ENCODE measurements around the gene OCEL1.

Gene OCEL1

GRCh38 chr19:17262557-17262956, 36.5 kb downstream of the OCEL1 start:
- Histone ChIP-seq H3K36me3 (ENCODE audit: control insufficient read depth, insufficient read depth, low read length) (no peaks in the 10 kb centered on the region), H3K4me3 (ENCODE audit: low read depth, low read length) (no peak overlapping the region), H3K27ac (no peak overlapping the region), H3K79me2 (no peaks in the 10 kb centered on the region), H3K4me2 (ENCODE audit: low read length) (no peak overlapping the region), H2AFZ (no peak overlapping the region), H3K9ac (no peak overlapping the region), H3K27me3 (ENCODE audit: control insufficient read depth, insufficient read depth, low read length) (no peaks in the 10 kb centered on the region), H3K9me3 (ENCODE audit: control insufficient read depth, low read length) (no peaks in the 10 kb centered on the region), H3K4me1 (no peaks in the 10 kb centered on the region)
- no peak for TF ChIP-seq CTCF (IDR thresholded peaks at IDR 0.05)

GRCh38 chr19:17263712-17264640, 38.0 kb downstream of the OCEL1 start:
- no peak overlapping the region for H2AFZ ChIP-seq
- no peak overlapping the region for H3K9ac ChIP-seq
- H3K79me2 ChIP-seq, result no peaks in the 10 kb centered on the region
- H3K4me2 ChIP-seq (ENCODE audit: low read length), result no peak overlapping the region
- H3K27me3 ChIP-seq (ENCODE audit: control insufficient read depth, insufficient read depth, low read length), result no peaks in the 10 kb centered on the region
- no peaks in the 10 kb centered on the region for H3K9me3 ChIP-seq (ENCODE audit: control insufficient read depth, low read length)
- no peaks in the 10 kb centered on the region for H3K36me3 ChIP-seq (ENCODE audit: control insufficient read depth, insufficient read depth, low read length)
- TF ChIP-seq CTCF (IDR thresholded peaks at IDR 0.05), result no peak
- H3K4me3 ChIP-seq (ENCODE audit: low read depth, low read length), result no peak overlapping the region
- H3K4me1 ChIP-seq, result peaks cover 5% of the 10 kb centered on the region
- peak overlapping the region; percentile 49 for H3K27ac ChIP-seq

GRCh38 chr19:17264641-17264979, 38.6 kb downstream of the OCEL1 start, which contains the start of gene USHBP1:
USHBP1 (minus strand) TSS chr19:17264745; CDS start chr19:17264299, 446 bp downstream.
- H3K79me2 ChIP-seq, result no peaks in the 10 kb centered on the region
- H2AFZ ChIP-seq, result no peak within 1 kb of the TSS
- H3K27ac ChIP-seq, result peak within 1 kb of the TSS; percentile 49
- no peak within 1 kb of the TSS for H3K9ac ChIP-seq
- H3K9me3 ChIP-seq (ENCODE audit: control insufficient read depth, low read length), result no peaks in the 10 kb centered on the region
- TF ChIP-seq CTCF (IDR thresholded peaks at IDR 0.05), result no peak
- no peak within 1 kb of the TSS for H3K4me3 ChIP-seq (ENCODE audit: low read depth, low read length)
- peaks cover 5% of the 10 kb centered on the region for H3K4me1 ChIP-seq
- no peaks in the 10 kb centered on the region for H3K27me3 ChIP-seq (ENCODE audit: control insufficient read depth, insufficient read depth, low read length)
- H3K36me3 ChIP-seq (ENCODE audit: control insufficient read depth, insufficient read depth, low read length), result no peaks in the 10 kb centered on the region
- no peak within 1 kb of the TSS for H3K4me2 ChIP-seq (ENCODE audit: low read length)

- H3K27me3 ChIP-seq (ENCODE audit: control insufficient read depth, insufficient read depth, low read length), result no peaks in the 10 kb centered on the region
- no peaks in the 10 kb centered on the region for H3K36me3 ChIP-seq (ENCODE audit: control insufficient read depth, insufficient read depth, low read length)
- H3K9ac ChIP-seq, result no peak overlapping the region
- no peak overlapping the region for H3K4me3 ChIP-seq (ENCODE audit: low read depth, low read length)
- H3K79me2 ChIP-seq, result no peaks in the 10 kb centered on the region
- no peak for TF ChIP-seq CTCF (IDR thresholded peaks at IDR 0.05)
- peaks cover 5% of the 10 kb centered on the region for H3K4me1 ChIP-seq
- H3K27ac ChIP-seq, result no peak overlapping the region
- H2AFZ ChIP-seq, result no peak overlapping the region
- no peaks in the 10 kb centered on the region for H3K9me3 ChIP-seq (ENCODE audit: control insufficient read depth, low read length)
- no peak overlapping the region for H3K4me2 ChIP-seq (ENCODE audit: low read length)
Observed at GRCh38 chr19:17266026-17266425, 40.0 kb downstream of the OCEL1 start.

- Histone ChIP-seq H3K27ac (no peak overlapping the region), H3K4me2 (ENCODE audit: low read length) (no peak overlapping the region), H3K4me1 (peaks cover 5% of the 10 kb centered on the region), H3K79me2 (no peaks in the 10 kb centered on the region), H3K4me3 (ENCODE audit: low read depth, low read length) (peak overlapping the region; percentile 13), H3K27me3 (ENCODE audit: control insufficient read depth, insufficient read depth, low read length) (no peaks in the 10 kb centered on the region), H2AFZ (no peak overlapping the region), H3K9me3 (ENCODE audit: control insufficient read depth, low read length) (no peaks in the 10 kb centered on the region), H3K9ac (no peak overlapping the region), H3K36me3 (ENCODE audit: control insufficient read depth, insufficient read depth, low read length) (no peaks in the 10 kb centered on the region)
- no peak for TF ChIP-seq CTCF (IDR thresholded peaks at IDR 0.05)
Observed at GRCh38 chr19:17266589-17266974, 40.6 kb downstream of the OCEL1 start.

Measured in parathyroid adenoma (tissue), 2 donors.